ENCODE measurements around the gene MACF1. TPM values are rescaled to one million over a fixed set of nuclear protein-coding genes. Genes with fewer than 3 reads are reported as not detected.

MACF1 gene
- total RNA-seq, 1 experiment from 2014 or later: 104 TPM

DNA sequence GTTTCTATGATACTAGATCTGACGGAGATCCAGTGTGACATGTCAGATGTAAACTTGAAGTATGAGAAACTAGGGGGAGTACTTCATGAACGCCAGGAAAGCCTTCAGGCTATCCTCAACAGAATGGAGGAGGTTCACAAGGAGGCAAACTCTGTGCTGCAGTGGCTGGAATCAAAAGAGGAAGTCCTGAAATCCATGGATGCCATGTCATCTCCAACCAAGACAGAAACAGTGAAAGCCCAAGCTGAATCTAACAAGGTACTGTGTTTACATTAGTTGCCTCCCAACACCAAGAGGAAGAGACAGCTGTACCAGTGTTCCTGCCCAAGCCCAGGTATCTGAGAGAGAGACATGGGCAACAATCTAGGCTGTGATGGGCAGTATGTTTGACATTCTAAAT is 174.7 kb downstream of the MACF1 start:
- TF ChIP-seq, protein P1, sequence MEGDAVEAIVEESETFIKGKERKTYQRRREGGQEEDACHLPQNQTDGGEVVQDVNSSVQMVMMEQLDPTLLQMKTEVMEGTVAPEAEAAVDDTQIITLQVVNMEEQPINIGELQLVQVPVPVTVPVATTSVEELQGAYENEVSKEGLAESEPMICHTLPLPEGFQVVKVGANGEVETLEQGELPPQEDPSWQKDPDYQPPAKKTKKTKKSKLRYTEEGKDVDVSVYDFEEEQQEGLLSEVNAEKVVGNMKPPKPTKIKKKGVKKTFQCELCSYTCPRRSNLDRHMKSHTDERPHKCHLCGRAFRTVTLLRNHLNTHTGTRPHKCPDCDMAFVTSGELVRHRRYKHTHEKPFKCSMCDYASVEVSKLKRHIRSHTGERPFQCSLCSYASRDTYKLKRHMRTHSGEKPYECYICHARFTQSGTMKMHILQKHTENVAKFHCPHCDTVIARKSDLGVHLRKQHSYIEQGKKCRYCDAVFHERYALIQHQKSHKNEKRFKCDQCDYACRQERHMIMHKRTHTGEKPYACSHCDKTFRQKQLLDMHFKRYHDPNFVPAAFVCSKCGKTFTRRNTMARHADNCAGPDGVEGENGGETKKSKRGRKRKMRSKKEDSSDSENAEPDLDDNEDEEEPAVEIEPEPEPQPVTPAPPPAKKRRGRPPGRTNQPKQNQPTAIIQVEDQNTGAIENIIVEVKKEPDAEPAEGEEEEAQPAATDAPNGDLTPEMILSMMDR (IDR thresholded peaks at IDR 0.05; ENCODE audit: insufficient read depth in 1 of 2, low read depth in 1 of 2, low read length in 1 of 2, severe bottlenecking in 1 of 2, unreplicated experiment in 1 of 2): no peak
- Mint-ChIP-seq H3K27ac (ENCODE audit: unreplicated experiment) (no peak overlapping the region), H3K9me3 (ENCODE audit: unreplicated experiment) (no peaks in the 10 kb centered on the region), H3K36me3 (ENCODE audit: insufficient read depth, unreplicated experiment) (peaks cover 39% of the 10 kb centered on the region), H3K27me3 (ENCODE audit: insufficient read depth, unreplicated experiment) (no peaks in the 10 kb centered on the region), H3K4me3 (ENCODE audit: unreplicated experiment) (no peak overlapping the region), H3K4me1 (ENCODE audit: low read depth, unreplicated experiment) (peaks cover 7% of the 10 kb centered on the region)
- intact Hi-C loops (cut with micrococcal nuclease; ENCODE audit: unreplicated experiment): loop anchor here (2.0 to 5.0 kb wide), 2 partner anchors 112 to 207 kb away; no protein-coding TSS in a partner anchor
- POLR2A ChIA-PET: no interaction called here
- no peak for DNase-seq
- CTCF ChIA-PET: interaction anchor here (1.3 to 1.8 kb wide), 3 partner anchors 8 to 113 kb away, joined by 3 to 22 read pairs (median 6); no protein-coding TSS in a partner anchor
- Histone ChIP-seq H3K9me3 (no peaks in the 10 kb centered on the region), H3K4me1 (peaks cover 5% of the 10 kb centered on the region; the same call in 1 of the 2 replicates), H3K36me3 (ENCODE audit: control insufficient read depth, insufficient read depth, low read length) (no peaks in the 10 kb centered on the region; the same call in 1 of the 2 replicates), H3K4me3 (ENCODE audit: low read depth, low read length) (no peak overlapping the region), H3K27me3 (replicated peaks; ENCODE audit: control insufficient read depth, insufficient read depth, low read length) (no peaks in the 10 kb centered on the region)
- BruUV-seq (replicated peaks): no TSS peak

- POLR2A ChIA-PET: no interaction called here
- intact Hi-C loops (cut with micrococcal nuclease; ENCODE audit: unreplicated experiment): no loop called here
- H3K4me1 Mint-ChIP-seq (ENCODE audit: low read depth, unreplicated experiment): peaks cover 7% of the 10 kb centered on the region
- no peak overlapping the region for H3K4me3 Mint-ChIP-seq (ENCODE audit: unreplicated experiment)
- no peaks in the 10 kb centered on the region for H3K27me3 ChIP-seq (replicated peaks; ENCODE audit: control insufficient read depth, insufficient read depth, low read length)
- H3K27ac Mint-ChIP-seq (ENCODE audit: unreplicated experiment): no peak overlapping the region
- no peaks in the 10 kb centered on the region for H3K9me3 ChIP-seq
- no peaks in the 10 kb centered on the region for H3K27me3 Mint-ChIP-seq (ENCODE audit: insufficient read depth, unreplicated experiment)
- BruUV-seq (replicated peaks): no TSS peak
- H3K4me1 ChIP-seq: peaks cover 5% of the 10 kb centered on the region; the same call in 1 of the 2 replicates
- CTCF ChIA-PET: no interaction called here
- TF ChIP-seq, protein P1 (IDR thresholded peaks at IDR 0.05; ENCODE audit: insufficient read depth in 1 of 2, low read depth in 1 of 2, low read length in 1 of 2, severe bottlenecking in 1 of 2, unreplicated experiment in 1 of 2): no peak
- no peak overlapping the region for H3K4me3 ChIP-seq (ENCODE audit: low read depth, low read length)
- H3K36me3 ChIP-seq (ENCODE audit: control insufficient read depth, insufficient read depth, low read length): no peaks in the 10 kb centered on the region; the same call in 1 of the 2 replicates
- peaks cover 44% of the 10 kb centered on the region for H3K36me3 Mint-ChIP-seq (ENCODE audit: insufficient read depth, unreplicated experiment)
- H3K9me3 Mint-ChIP-seq (ENCODE audit: unreplicated experiment): no peaks in the 10 kb centered on the region
- no peak for DNase-seq
Observed at GRCh38 chr1:39380036-39380435, 175.5 kb downstream of the MACF1 start.

- ChIA-PET POLR2A (no interaction called here), CTCF (no interaction called here)
- Mint-ChIP-seq H3K36me3 (ENCODE audit: insufficient read depth, unreplicated experiment) (peaks cover 62% of the 10 kb centered on the region), H3K4me3 (ENCODE audit: unreplicated experiment) (no peak overlapping the region), H3K9me3 (ENCODE audit: unreplicated experiment) (no peaks in the 10 kb centered on the region), H3K27ac (ENCODE audit: unreplicated experiment) (no peak overlapping the region), H3K27me3 (ENCODE audit: insufficient read depth, unreplicated experiment) (no peaks in the 10 kb centered on the region), H3K4me1 (ENCODE audit: low read depth, unreplicated experiment) (peaks cover 14% of the 10 kb centered on the region)
- DNase-seq: no peak
- BruUV-seq (replicated peaks): no TSS peak
- no peaks in the 10 kb centered on the region; the same call in 1 of the 2 replicates for H3K36me3 ChIP-seq (ENCODE audit: control insufficient read depth, insufficient read depth, low read length)
- TF ChIP-seq, protein P1 (IDR thresholded peaks at IDR 0.05; ENCODE audit: insufficient read depth in 1 of 2, low read depth in 1 of 2, low read length in 1 of 2, severe bottlenecking in 1 of 2, unreplicated experiment in 1 of 2): no peak
- H3K27me3 ChIP-seq (replicated peaks; ENCODE audit: control insufficient read depth, insufficient read depth, low read length): no peaks in the 10 kb centered on the region
- intact Hi-C loops (cut with micrococcal nuclease; ENCODE audit: unreplicated experiment): no loop called here
- peaks cover 14% of the 10 kb centered on the region for H3K4me1 ChIP-seq
- H3K9me3 ChIP-seq: no peaks in the 10 kb centered on the region
- no peak overlapping the region for H3K4me3 ChIP-seq (ENCODE audit: low read depth, low read length)
Observed at GRCh38 chr1:39381839-39382238, 177.3 kb downstream of the MACF1 start.

Measured in Caco-2 (cell line).